DMS114 treated with DMSO at 0.1 percent for 48 hours (cell line): ENCODE measurements around the gene SRCAP.

Experiments used
- DNase-seq: peaks from one replicate; lab custom pipeline; 2025; ENCODE audit not compliant: unreplicated experiment; lab: John Stamatoyannopoulos, UW

The SRCAP gene

GRCh38 chr16:30753596-30753995, 54.6 kb downstream of the SRCAP start:
- no peak for DNase-seq

GRCh38 chr16:30755955-30756780, 57.2 kb downstream of the SRCAP start:
- DNase-seq = no peak

DNA sequence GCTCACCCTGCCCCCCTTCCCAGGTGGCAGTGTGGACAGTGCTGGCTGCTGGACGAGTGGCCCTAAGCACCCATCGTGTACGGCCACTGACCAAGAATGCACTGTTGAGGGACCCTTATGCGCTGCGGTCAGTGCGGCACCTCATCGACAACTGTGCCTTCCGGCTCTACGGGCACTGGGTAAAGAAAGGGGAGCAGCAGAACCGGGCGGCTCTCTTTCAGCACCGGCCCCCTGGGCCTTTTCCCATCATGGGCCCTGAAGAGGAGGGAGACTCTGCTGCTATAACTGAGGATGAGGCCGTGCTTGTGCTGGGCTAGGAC, 57.8 kb downstream of the SRCAP start:
- DNase-seq = no peak

GRCh38 chr16:30757316-30757715, 58.3 kb downstream of the SRCAP start:
- DNase-seq = no peak

GRCh38 chr16:30758988-30759491, 60.1 kb downstream of the SRCAP start:
- DNase-seq = no peak

DNA sequence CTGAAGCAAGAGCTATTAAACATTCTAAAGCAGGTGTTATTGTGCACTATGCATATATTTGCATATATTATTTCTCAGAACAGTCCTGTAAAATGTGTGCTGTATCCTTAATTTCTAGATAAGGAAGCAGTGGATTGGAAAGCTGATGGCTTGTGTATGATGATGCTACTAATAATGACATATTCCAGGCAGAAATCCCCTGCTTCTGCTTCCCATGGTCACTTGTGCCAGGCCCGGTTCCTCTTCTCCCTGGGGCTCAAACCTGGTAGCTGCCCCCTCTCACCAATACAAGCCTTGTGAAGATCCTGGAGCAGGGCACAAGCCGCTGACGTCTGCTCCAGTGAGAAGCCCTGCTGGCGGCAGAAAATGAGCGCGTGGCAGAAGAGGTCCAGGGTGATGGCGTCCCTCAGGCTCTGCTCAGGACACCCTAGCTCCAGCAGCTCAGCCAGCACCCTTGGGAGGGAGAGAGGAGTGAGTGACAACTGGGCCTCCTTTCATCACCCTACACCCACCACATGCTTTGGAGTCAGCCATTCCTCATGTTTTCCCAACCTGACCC, 61.1 kb downstream of the SRCAP start:
- DNase-seq = no peak

GRCh38 chr16:30760577-30761426, 61.8 kb downstream of the SRCAP start:
- no peak for DNase-seq

- peak; percentile 24 for DNase-seq
Observed at GRCh38 chr16:30761427-30761927, 62.5 kb downstream of the SRCAP start.

DNA sequence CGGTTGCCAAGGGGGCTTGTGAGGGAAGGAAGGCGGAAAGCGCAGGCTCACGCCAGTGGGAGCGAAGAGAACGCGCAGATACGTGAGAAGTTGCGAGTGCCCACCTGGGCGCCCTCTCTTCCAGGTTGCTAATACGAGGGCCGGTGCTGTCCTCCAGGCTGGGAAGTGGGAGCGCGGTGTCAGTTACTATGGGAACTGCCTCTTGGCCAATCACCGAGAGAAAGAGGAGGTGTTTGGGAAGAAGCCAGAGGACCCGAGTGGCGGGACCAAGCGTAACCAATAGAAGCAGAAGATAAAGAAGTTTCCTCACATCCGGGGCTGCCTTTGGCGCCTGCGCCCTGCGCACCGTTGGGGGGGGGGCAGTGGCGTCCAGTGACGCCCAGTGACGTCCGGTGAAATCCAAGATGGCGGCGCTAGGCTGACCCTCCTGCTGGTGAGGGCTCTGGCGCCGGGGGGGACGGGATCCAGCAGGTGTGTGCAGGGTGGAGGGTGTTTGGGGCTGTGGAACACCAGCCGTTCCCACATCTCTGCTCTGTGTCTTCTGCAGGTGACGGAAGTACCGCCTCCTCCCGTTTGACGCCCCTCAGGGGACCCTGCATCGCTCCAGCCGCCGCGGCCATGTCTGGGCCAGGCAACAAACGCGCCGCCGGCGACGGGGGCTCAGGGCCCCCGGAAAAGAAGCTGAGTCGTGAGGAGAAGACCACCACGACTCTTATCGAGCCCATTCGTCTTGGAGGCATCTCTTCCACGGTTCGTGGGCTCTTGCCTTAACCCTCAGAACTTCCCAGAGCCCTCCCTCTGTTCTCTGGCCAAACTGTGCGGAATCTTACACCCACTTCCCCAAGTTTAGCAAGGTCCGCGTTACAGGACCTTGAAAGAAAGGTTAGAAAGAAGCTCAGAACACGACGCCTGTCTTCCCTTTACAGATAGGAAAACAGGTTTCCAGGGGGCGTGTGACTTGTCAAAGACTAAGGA, 63.2 kb downstream of the SRCAP start, which contains the start of the genes CFAP119 and RNF40:
TSS of gene CFAP119 (minus strand) at position 135 of the 975 bp plus-strand sequence. CDS start 314 bp downstream, outside the sequence.
TSS of gene RNF40 (plus strand) at position 395 of the 975 bp plus-strand sequence. CDS start at position 619, 224 bp downstream.
- DNase-seq = peak; percentile 97

DNA sequence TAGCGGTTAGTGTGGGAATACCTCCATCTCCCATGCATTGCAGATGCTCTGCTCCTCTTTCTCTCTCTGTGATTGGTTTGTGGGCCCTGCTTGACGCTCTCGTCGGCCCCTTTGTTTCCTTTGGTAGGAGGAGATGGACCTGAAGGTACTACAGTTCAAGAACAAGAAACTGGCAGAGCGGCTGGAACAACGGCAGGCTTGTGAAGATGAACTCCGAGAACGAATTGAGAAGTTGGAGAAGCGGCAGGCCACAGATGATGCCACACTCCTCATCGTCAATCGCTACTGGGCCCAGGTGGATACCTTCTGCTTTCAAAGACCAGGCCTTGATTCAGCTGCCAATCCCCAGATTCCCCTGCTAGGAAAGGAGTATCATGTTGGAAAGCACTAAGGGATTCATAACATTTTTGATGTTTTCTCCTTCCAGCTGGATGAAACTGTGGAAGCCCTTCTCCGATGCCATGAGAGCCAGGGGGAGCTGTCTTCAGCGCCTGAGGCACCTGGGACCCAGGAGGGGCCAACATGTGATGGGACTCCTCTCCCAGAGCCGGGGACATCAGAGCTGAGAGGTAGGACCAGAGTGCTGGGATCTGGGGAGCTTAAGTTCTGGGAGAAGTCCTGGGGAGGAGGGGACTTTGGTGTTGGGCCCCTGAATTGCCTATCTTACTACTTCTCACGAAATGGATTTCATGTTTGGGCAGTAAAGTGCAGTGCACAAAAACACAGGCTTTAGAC, 64.2 kb downstream of the SRCAP start:
- DNase-seq = no peak

DNA sequence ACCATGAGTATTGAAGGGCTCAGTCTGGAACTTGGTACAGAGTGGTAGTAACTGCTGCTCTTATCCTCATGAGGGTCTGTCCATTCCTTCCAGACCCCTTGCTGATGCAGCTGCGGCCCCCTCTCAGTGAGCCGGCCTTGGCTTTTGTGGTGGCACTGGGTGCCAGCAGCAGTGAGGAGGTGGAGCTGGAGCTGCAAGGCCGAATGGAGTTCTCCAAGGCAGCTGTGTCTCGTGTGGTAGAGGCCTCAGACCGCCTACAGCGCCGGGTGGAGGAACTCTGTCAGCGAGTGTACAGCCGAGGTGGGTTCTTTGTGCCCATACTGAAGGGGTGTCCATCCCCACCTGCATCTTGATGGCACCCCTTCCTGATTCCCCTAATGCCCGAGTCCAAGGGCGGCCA, 65.1 kb downstream of the SRCAP start:
- no peak for DNase-seq

DNA sequence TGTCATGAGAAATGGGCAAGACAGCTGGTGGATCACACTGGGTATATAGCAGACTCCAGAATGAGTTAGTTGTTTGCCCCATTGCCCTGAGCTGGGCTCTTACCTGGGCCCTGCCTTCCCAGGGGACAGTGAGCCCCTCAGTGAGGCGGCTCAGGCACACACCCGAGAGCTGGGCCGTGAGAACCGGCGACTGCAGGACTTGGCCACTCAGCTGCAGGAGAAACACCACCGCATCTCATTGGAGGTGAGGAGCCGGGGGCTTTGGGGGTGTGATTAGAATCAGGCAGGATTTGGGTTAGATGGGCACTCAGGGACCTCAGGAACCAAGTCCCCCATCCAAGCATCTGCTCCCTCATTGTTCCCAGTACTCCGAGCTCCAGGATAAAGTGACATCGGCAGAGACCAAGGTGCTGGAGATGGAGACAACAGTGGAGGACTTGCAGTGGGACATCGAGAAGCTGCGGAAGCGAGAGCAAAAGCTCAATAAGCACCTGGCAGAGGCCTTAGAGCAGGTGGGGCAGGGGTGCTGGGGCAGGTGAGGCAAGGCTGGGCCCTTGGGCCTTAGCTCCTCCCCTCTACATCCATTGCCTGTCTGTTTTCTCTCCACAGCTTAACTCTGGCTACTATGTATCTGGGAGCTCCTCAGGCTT, 66.0 kb downstream of the SRCAP start:
- DNase-seq = no peak

GRCh38 chr16:30766206-30766932, 67.4 kb downstream of the SRCAP start:
- DNase-seq = no peak

DNA sequence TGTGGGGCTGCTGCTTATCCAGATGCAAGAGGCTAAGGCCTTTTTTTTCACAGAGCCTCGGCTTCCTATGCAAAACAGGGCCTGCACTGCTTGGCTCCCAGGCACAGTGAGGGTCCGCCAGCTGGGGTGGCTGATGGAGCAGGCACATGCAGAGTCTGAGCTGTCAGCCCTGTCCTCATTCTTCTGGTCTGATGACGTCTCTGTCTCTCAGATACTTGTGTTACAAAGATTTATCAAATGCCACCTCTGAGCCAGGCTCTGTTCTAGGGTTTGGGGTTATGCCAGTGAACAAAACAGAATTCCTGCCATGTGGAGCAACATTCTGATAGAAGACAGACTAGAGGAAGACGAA, 67.9 kb downstream of the SRCAP start:
- no peak for DNase-seq

DNA sequence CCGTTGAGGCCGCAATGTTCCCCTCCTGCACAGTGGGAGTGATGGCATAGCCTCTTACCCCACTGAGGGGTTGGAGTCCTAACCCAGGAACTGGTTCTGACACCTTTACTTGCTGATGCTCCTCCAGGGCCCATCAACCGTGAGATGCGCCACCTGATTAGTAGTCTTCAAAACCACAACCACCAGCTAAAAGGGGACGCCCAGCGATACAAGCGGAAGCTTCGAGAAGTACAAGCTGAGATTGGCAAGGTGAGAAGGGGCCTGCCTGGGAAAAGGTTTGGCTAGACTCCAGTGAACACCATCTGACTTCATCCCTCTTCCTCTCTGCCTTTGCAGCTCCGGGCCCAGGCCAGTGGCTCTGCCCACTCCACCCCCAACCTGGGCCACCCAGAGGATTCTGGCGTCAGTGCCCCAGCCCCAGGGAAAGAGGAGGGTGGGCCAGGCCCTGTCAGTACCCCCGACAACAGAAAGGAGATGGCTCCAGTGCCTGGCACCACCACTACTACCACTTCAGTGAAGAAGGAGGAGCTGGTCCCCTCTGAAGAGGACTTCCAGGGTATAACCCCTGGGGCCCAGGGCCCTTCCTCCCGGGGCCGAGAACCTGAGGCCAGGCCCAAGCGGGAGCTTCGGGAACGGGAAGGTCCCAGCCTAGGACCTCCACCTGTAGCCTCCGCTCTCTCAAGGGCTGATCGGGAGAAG, 68.9 kb downstream of the SRCAP start:
- DNase-seq = no peak

DNA sequence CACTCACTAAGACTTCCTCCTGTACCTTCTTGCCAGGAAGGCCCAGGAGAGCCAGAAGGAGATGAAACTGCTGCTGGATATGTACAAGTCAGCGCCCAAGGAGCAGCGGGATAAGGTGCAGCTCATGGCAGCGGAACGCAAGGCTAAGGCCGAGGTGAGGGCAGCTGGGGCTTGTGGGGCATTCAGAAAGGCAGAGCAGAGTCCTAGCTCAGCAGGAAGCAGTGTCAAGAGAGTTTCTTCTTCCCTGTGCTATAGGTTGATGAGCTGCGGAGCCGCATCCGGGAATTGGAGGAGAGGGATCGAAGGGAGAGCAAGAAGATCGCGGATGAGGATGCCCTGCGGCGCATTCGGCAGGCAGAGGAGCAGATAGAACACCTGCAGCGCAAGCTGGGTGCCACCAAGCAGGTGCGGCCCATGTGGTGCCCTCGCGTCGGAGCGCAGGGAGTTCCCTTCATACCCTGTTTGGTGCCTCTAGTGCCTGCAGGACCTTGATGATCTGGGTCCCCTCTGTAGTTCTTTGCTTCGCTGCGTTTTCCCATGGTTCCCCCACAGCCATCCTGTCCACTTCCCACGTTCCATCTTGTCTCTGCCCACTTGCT, 69.7 kb downstream of the SRCAP start:
- DNase-seq = no peak

DNA sequence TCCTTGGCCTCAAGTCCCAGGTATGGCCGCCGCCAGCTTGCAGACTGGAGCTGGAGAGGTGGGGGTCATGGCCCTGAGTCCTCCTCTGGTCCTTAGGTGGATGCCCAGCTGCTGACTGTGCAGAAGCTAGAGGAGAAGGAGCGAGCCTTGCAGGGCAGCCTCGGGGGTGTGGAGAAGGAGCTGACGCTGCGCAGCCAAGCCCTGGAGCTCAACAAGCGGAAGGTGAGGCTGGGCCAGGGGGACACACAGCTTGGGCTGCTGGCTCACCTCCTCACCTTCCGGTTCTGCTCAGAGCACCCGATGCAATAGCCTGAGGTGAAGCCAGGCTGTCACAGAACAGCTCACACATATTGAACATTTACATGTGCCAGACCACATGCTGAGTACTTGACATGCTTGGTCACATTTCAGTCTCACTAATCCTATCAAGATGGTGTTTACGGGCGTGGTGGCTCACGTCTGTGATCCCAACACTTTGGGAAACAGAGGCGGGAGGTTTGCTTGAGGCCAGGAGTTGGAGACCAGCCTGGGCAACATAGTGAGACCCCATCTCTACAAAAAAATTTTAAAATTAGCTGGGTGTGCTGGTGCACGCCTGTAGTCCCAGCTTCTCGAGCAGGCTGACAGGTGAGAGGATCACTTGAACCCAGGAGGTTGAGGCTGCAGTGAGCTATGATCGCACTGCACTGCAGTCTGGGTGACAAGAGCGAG, 70.6 kb downstream of the SRCAP start:
- DNase-seq = no peak
